Activated CD4-positive, CD25-positive, alpha-beta regulatory T cell treated with anti-CD3 and anti-CD28 coated beads, Interleukin-2, amount 50 U/mL, for 72 hours (primary cell): ENCODE measurements around the gene RPE.

Source experiments
- DNase-seq: peaks from one replicate; pipeline ENCODE4 v3.0.0; 2021

The RPE gene

DNA sequence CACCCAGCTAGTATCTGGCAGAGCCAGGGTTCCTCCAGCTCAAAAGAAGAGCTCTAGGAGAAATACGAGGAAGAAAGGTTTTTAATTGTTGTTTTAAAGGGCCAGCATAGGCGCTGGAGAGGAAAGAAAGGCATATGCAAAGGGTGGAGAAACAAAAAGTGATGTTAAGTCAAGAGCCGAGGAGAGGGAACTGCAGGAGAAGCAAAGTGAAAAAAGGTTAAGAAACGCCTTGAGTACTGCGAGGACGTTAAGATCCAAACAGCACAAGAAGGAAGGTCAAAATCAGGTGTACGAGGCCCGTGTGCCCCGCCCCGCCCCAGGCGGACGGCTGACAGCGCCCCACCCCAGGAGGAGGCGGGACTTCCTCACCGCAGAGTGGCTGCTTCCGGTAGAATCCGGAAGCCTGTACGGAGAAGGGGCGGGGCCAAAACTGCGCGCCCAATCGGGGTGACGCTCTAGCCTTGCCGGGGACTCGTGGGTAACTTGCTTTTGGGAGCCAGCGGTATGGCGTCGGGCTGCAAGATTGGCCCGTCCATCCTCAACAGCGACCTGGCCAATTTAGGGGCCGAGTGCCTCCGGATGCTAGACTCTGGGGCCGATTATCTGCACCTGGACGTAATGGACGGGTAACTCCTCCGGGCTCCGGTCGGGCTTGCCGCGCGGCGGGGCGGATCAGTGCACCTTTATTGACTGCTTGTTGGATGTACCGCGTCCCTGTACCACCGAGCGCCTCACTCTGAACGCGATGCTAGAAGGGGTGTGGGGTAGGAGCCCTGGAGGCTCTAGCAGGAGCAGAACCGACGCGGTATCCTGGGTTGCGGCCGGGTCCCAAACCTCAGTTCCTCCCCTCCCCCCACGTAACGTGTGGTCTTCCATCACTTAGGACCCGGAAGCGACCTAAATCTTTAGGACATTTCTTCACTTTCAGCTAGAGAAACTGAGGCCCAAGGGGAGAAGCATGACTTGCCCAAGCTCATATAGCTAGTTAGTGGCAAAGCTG, at the start of gene RPE:
RPE (plus strand) TSS at position 481 of the 1,000 bp plus-strand sequence; CDS start at position 505, 24 bp downstream.
- DNase-seq: peak; percentile 98

DNA sequence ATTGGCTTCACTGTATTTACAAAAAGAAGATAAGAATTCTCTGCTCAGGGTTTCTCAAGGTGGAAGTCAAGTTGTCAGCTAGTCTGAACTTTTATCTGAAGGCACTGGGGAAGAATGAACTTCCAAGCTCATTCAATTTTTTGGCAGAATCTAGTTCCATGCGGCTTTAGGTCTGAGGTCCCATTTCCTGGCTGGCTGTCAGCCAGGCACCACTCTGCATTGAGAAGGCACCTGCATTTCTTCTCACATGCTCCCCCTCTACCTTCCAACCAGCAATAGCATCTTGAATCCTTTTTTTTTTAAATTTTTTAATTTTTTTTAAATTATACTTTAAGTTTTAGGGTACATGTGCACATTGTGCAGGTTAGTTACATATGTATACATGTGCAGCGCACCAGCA, 46.2 kb upstream of the RPE start:
- no peak for DNase-seq

GRCh38 chr2:209958016-209958415, 44.4 kb upstream of the RPE start:
- DNase-seq: no peak

DNA sequence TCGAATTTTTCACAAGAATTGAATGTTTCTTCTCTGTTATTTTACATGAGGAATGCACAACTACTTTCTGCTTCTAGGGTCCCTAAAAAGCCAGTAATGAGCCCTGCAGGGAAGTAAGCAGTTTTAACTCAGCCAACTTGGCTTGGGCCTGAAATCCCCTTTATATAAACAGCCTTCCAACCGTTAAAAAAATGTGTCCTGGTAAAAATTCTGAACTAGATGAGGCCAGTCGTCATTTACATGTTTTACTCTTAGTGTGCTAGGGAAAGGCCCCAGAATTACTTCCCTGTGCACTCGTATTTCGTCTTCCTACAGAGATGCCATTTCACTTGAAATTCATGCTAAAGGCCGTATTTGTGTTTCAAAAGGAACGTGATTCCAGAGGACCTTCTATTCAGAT, 42.4 kb upstream of the RPE start:
- no peak for DNase-seq

DNA sequence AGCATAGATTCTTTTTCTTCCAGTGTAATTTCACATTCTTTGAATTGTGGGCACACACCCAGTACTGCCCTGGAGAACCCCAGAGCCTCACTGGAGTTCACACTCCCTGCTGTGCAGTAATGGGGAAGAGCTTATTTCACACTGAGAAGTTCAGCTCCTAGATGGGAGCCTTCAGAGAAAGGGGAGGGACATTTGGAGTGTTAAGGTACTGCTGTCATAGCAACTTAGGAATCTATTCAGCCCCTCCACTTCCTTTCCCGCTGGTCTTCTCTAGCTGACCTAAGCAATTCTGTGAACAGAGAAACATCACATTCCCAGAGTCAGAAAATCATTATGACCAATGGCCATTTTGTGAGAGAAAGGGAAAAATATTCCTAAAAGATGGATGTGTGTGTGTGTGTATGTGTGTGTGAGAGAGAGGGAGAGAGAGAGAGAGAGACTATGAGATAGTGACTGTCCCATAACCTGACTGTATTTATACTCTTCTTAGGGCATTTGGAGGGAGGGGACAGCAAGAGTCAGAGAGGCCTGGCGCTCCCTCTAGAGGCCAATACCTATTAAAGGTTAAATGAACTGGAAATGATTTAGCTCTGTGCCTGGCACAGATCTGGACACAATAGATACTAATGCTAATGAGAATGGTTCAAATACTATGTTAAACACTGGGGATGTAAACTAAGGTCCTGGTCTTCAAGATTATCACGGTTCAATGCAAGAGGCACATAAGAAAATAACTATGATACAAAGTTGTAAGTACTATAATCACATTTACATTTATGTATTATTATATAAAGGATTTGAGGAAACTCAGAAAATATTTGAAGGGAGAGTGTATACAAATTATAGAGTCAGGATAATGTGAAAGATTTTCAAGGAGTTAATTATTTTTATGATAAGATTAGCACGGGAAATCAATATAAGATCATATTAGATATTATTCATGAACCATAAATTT, 41.5 kb upstream of the RPE start:
- no peak for DNase-seq

GRCh38 chr2:209965723-209966122, 36.7 kb upstream of the RPE start:
- DNase-seq: no peak

DNA sequence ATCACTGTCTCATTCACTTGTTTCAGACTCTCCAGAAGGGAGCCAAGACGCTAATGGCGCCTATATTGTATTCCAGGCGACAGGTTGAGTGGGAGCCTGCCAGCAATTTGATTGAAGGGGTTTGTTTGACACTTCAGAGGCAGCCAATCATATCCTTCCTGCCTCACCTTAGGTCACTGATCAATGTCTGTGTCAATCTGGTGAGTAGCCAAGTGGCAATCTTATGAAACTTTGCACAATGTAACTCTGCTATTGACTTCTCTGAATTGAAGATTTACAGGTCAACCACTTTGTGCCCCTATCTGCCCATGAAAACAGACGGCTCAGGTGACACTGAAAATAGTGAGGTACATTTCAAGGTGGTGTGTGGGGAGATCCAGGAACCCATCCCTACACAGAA, 32.7 kb upstream of the RPE start:
- DNase-seq: no peak

DNA sequence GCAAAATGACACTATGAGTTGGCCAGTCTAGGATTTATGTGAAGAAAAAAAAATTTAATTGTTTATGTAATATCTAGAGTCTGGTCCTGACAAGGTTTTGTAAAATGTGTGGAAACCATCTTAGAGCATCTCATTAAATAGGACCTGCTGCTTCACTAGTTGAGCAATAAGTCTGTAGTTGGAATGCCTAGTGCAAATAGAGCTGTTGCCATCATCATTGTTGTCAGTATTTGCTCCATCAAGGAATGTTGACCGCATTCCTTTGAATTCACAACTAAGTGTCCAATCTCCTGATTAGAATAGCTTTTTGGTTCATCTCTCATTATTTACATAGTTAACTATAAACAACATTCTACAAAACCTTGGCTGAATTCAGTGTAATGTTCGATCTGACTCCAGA, 32.2 kb upstream of the RPE start:
- DNase-seq: no peak

DNA sequence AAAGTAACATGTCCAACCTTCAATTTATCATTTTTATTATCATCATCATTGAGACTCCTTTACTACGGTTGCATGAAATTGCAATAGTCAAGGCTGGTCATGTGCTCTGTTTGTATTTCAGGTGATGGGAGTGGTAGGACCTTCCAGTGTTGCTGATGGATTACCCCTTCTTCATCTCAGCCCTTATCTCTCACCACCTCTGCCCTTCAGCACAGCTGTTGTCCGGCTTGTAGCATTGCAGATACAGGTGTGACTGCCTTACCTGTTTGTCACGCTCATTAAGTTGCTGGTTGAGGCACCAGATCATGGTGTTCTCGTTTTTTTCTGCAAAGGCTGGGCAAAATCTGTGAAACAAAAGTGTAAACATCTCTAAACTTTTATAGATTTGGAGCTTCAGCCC, 31.7 kb upstream of the RPE start:
- DNase-seq: no peak

DNA sequence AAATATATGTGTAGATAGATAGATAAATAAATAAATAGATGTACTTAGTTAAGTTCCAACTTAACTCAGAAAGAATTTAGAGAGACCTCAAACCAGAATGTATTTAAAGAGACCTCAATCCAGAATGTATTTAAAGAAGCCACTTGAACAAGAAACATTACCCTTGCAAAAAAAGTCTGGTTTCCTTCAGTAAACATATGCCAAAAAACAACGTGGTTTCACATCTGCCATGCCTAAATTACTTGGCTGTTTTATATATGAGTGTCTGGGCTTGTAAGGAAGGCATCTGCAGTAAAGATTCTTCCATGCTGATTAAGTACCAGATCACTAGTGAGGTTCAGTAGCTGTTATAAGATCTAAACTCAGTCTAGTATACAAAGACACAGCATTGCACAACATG, 29.1 kb upstream of the RPE start:
- DNase-seq: no peak

DNA sequence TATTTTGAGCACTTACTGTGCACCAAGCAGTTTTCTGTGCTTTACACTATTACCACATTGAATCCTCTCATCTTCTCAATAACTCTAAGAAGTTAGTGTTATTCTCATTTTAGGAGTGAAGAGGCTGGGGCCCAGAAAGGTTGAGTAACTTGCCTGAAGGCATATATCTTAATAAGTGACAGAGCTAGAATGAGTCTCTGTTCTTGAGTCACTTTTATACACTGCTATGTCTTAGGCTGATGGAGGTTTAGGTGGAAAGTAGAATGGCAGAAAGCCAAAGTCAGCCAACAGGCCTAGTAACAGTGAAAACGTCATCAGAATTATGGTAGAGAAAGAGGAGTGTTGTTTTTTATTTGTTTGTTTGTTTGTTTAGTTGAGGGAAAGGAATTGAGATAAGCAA, 27.9 kb upstream of the RPE start:
- DNase-seq: no peak

DNA sequence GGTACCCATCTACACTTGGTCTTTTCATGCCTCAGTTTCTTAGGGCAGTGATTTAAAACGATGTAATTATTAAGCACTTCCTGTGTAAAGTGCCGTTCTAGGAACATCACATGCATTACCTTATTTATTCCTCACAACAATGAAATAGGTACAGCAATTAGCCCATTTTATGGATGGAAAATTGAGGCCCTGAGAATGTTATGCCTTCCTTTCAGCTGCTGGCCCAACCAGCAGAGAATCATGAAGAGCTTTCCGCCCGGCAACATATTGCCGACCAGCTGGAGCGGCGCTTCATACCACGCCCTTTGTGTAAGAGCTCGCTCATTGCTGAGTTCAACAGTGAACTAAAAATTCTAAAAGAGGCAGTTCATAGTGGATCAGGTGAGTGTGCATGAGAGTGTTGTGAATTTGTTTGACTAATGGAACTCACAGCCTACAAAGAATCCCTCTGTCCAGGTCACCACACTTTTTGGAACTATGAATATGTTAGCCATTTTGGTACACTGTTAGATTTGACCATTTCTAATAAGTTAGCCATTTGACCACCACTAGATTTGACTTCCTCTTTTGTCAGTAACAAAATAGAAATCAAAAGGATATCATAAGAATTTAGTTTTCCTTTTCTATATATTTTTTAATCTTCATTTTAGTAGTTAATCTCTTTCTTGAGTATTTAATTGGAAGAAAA, 25.6 kb upstream of the RPE start:
- DNase-seq: no peak

DNA sequence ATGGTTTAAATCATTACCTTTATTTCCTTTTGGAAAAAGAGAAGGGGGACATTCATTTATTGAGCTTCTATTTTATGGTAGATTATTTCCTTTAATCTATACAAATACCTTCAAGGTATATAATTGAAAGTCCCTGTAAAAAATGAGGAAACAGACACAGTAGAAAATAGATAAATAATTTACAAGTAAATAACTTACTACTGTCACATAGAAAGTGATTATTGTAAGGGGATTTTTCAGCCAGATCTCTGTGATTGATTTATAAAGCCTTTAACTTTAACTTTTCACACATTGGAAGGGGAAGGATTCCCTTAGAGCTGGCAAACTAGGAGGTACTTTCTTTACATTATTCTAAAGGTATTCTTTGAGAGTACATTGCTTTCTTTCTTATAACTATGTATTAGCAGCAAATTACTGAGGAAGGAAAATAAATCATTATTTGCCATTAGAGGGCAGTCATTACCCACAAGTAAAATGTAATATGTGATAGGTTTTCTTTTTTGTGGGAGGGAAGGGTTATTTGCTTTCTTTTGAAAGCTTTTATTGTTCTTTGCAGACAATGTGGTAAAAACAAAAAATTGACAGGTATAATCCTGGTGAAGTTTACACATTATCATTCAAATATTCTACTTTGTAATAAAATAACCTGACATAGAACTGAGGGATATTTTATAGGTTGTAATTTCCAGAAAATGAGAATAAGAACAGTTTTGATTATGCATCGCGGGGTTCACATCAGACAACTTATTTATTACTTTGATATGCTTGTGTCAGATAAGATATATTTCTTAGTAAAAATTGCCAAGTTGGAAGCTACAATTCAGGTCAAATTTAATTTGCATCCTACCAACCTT, 24.8 kb upstream of the RPE start:
- no peak for DNase-seq

DNA sequence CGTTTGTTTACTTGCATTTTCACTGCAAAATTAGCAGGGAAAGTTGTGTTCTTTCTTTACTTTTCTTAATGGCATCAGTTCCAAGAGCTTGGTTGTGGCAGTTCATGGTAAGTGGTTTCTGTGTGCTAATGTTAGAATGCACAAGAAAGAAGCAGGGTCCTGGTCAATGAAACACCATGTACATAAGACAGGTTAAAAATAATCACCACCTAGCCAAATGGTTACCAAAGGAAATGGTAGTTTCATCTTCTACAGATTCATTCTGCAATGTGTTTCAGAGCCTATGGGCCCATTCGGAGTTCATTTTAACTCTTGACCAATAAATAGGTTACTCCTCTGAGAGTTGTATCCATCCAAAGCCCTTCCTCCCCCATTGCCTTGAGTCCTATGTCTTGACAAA, 18.1 kb upstream of the RPE start:
- no peak for DNase-seq

DNA sequence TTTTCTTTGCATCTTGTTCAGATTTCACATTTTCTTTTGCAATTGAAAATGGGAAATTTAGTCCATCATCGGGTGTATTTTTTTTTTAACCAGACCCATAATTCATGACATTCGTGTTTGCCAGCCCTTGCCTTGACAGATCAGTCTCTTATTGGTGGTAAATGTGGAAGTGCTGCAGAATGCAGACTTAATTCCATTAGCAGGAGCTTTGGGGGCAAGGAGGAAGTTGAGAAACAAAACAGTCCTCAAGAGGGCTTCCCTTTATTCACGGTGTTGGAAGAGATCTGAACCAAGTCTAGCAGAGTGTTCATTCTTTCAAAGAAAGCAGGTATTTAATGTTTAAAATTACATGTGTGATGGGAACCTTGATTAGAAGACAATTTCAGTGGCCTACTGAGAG, 16.6 kb upstream of the RPE start:
- DNase-seq: no peak

DNA sequence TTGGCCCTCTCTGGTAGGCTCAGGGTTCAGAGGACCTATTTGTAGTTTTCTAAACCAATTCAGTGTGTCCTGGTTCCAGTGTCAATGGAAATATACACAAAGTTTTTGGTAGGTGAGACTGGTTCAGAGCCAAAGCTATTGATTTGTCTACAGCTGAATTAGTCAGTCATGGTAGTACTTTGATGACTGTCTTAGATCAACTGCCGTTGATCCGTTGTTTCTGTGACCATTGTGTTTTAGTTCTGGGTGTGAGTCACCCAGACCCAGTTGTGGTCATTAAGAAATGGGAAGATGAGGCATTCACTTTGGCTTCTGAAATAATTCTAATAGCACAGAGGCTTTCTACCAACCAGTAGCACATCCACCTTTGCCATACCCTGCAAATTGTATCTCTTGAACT, 16.0 kb upstream of the RPE start:
- no peak for DNase-seq

DNA sequence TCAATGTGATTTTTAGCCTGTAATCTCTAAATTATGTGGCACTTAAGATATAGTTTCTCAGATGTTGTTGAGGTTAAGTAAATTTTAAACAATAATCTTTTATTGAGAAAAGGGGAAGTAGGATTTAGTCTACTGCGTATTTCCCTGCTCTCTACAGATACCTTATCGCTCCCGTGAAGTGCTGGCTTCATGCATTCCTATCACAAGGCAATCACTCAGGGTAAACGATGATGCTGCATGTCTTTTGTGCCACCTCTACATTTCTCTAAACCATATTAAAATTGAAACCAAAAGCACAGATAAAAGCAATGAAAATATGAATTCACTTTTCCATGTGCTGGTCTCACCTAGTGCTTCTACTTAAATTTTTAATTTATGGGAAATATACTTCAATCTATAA, 14.4 kb upstream of the RPE start:
- DNase-seq: no peak

- DNase-seq: no peak
Measured at GRCh38 chr2:209990838-209991237, 11.6 kb upstream of the RPE start.

- no peak for DNase-seq
Measured at GRCh38 chr2:209993968-209994367, 8.5 kb upstream of the RPE start.

- no peak for DNase-seq
Measured at GRCh38 chr2:209998596-209998995, 3.8 kb upstream of the RPE start.

DNA sequence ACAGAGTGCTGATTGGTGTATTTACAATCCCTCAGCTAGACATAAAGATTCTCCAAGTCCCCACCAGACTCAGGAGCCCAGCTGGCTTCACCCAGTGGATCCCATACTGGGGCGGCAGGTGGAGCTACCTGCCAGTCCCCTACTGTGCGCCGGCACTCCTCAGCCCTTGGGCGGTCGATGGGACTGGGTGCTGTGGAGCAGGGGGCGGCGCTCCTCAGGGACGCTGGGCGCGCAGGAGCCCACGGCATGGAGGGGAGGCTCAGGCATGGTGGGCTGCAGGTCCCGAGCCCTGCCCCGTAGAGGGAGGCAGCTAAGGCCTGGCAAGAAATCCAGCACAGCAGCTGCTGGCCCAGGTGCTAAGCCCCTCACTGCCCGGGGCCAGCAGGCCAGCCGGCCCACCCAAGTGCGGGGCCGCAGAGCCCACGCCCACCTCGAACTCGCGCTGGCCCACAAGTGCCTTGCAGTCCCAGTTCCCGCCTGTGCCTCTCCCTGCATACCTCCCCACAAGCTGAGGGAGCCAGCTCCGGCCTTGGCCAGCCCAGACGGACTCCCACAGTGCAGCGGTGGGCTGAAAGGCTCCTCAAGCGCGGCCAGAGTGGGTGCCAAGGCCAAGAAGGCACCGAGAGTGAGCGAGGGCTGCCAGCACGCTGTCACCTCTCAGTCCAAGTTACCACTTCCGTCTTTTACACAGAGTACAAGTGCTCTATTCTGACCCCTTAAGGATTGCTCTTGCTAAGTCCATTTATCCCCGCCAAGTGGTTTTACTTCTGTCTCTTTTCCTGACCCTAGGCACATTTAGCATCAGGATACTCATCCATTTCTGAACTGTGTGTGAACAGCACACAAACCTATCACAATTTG, 1.7 kb upstream of the RPE start:
- no peak for DNase-seq
